Thyroid gland (tissue), 4 donors: ENCODE measurements around the gene BNIPL.
A peak's percentile ranks its signal among the peaks of the same experiment; 100 is the strongest.

Source experiments
- POLR2A ChIP-seq, 2 donors: fragments of 450-650 bp; IDR thresholded peaks; one replicate each; pipeline ENCODE4 v1.6.1; 2017; ENCODE audit warnings: antibody characterized with exemption in 2 of 2, mild to moderate bottlenecking in 2 of 2, moderate library complexity in 1 of 2
- TF ChIP-seq, protein P1 (sequence below), 6 experiments: fragments of 200-600 bp in 3 of 6; fragments of 450-650 bp in 3 of 6; sonication (generic) in 3 of 6; IDR thresholded peaks; one replicate each; pipeline ENCODE4 v1.5.1; 2016 to 2019; ENCODE audit warnings: antibody characterized with exemption in 6 of 6, mild to moderate bottlenecking in 2 of 6, inconsistent platforms in 1 of 6, moderate library complexity in 1 of 6

DNA sequence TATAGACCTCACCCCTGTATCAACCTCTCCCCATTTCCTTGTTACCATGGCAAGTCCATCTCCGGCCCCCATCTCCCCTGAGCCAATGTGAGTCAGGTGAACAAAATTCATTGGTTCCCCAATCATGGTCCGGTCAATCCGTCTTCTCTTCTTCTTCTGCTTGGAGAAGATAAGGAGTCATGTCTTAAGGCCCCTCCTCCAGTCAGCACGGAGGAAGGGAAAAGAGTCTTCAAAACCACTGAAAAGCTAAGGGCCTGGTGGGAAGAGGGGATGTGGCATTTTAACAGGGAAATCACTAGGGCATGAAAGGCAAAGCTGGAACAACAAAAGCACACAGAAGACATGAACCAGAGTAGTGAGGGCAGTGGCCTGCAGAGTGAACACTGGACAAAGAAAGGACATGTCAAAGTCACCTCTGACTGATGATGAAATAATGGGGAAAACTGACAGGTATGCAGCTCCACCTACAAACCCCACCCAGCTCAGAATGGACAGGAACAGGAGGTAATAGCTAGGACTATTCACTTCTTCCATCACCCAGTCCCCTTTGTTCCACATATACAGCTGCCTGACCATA is 18.7 kb downstream of the BNIPL start:
- TF ChIP-seq, protein P1, sequence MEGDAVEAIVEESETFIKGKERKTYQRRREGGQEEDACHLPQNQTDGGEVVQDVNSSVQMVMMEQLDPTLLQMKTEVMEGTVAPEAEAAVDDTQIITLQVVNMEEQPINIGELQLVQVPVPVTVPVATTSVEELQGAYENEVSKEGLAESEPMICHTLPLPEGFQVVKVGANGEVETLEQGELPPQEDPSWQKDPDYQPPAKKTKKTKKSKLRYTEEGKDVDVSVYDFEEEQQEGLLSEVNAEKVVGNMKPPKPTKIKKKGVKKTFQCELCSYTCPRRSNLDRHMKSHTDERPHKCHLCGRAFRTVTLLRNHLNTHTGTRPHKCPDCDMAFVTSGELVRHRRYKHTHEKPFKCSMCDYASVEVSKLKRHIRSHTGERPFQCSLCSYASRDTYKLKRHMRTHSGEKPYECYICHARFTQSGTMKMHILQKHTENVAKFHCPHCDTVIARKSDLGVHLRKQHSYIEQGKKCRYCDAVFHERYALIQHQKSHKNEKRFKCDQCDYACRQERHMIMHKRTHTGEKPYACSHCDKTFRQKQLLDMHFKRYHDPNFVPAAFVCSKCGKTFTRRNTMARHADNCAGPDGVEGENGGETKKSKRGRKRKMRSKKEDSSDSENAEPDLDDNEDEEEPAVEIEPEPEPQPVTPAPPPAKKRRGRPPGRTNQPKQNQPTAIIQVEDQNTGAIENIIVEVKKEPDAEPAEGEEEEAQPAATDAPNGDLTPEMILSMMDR (IDR thresholded peaks at IDR 0.05) = no peak
- peak in 1 of 2 donors; percentile 18 for TF ChIP-seq POLR2A (IDR thresholded peaks at IDR 0.05)
